A549 (cell line): ENCODE data around the gene LOXL1. TPM values are rescaled to one million over a fixed set of nuclear protein-coding genes. Genes with fewer than 3 reads are reported as not detected.

Source experiments
- ATAC-seq, 2 experiments: fragments of 200-7000 bp in 1 of 2; fragments of >200 bp in 1 of 2; cut with Nextera tagmentation in 1 of 2; cut with Tn5 transposase in 1 of 2; 3 replicates each; pipeline versions ENCODE4 v1.8.0 to v1.9.1; 2018 to 2020; ENCODE audit warnings: mild to moderate bottlenecking in 1 of 2, moderate library complexity in 1 of 2
- CTCF ChIA-PET: fragments of 300-600 bp; sonication (Branson Sonifier 250); formaldehyde crosslinking; extraction: SDS; loops from one replicate; lab custom pipeline; 2021; ENCODE audit warnings: antibody characterized with exemption, inconsistent platforms; lab: Yijun Ruan, JAX
- POLR2A ChIA-PET: fragments of 350-600 bp; formaldehyde crosslinking; extraction: SDS; loops from one replicate; lab custom pipeline; 2021; ENCODE audit warnings: antibody characterized with exemption, inconsistent platforms; lab: Yijun Ruan, JAX
- DNase-seq, 2 experiments: peaks; one replicate each; pipeline versions ENCODE4 v3.0.0 to v3.0.0-alpha.2; 2011 to 2016; ENCODE audit warnings: low read depth in 1 of 2, low spot score in 1 of 2
- FAIRE-seq: peaks from 2 replicates; lab custom pipeline; 2011; peaks lifted over from hg19 to GRCh38; lab: Jason Lieb, UNC
- H3K27ac ChIP-seq, 2 experiments: fragments of >200 bp; sonication (Bioruptor Twin); formaldehyde crosslinking; 3 replicates each; pipeline ENCODE4 v1.5.1; 2016 to 2017
- H3K4me1 ChIP-seq: fragments of >200 bp; sonication (Bioruptor Twin); formaldehyde crosslinking; 3 replicates; pipeline ENCODE4 v1.6.1; 2016
- H3K4me2 ChIP-seq: fragments of >200 bp; sonication (Bioruptor Twin); formaldehyde crosslinking; 3 replicates; pipeline ENCODE4 v1.6.1; 2016
- H3K4me3 ChIP-seq: fragments of >200 bp; sonication (Bioruptor Twin); formaldehyde crosslinking; 3 replicates; pipeline ENCODE4 v1.5.1; 2016
- H3K9me3 ChIP-seq: fragments of >200 bp; sonication (Bioruptor Twin); formaldehyde crosslinking; 3 replicates; pipeline ENCODE4 v1.6.1; 2016
- ATOH8 ChIP-seq: fragments of 250-450 bp; sonication (Bioruptor Pico); IDR thresholded peaks from 2 replicates; pipeline ENCODE4 v1.5.0; 2020; ENCODE audit warnings: low read depth, mild to moderate bottlenecking, moderate library complexity
- BCL3 ChIP-seq: fragments of >200 bp; sonication (Bioruptor Twin); formaldehyde crosslinking; IDR thresholded peaks from 3 replicates; pipeline ENCODE4 v1.6.1; 2016
- BHLHE40 ChIP-seq: IDR thresholded peaks from 2 replicates; pipeline ENCODE4 v1.6.1; 2012; ENCODE audit warnings: low read depth, low read length, inconsistent platforms
- CBX8 ChIP-seq: fragments of 200-600 bp; sonication (generic); IDR thresholded peaks from 2 replicates; pipeline ENCODE4 v1.6.1; 2016
- CHD4 ChIP-seq: fragments of 200-600 bp; sonication (generic); IDR thresholded peaks from 2 replicates; pipeline ENCODE4 v1.6.1; 2016; ENCODE audit warnings: antibody characterized with exemption, mild to moderate bottlenecking, borderline replicate concordance
- EHF ChIP-seq: fragments of 250-450 bp; sonication (Bioruptor Pico); IDR thresholded peaks from 2 replicates; pipeline ENCODE4 v1.5.0; 2020; ENCODE audit warnings: mild to moderate bottlenecking
- EHMT2 ChIP-seq: fragments of 200-600 bp; sonication (generic); IDR thresholded peaks from 2 replicates; pipeline ENCODE4 v1.6.1; 2016; ENCODE audit warnings: antibody characterized with exemption, low read depth, mild to moderate bottlenecking, moderate library complexity
- EP300 ChIP-seq, 2 experiments: fragments of >200 bp; sonication (Bioruptor Twin); formaldehyde crosslinking; IDR thresholded peaks; 2 replicates in 1 of 2; 3 replicates in 1 of 2; pipeline ENCODE4 v1.6.1; 2016 to 2017
- ESRRA ChIP-seq: fragments of 150-350 bp; IDR thresholded peaks from 2 replicates; pipeline ENCODE4 v1.6.1; 2014; ENCODE audit warnings: mild to moderate bottlenecking, low read length, borderline replicate concordance
- FOXS1 ChIP-seq: fragments of 250-450 bp; sonication (Bioruptor Pico); IDR thresholded peaks from 2 replicates; pipeline ENCODE4 v1.5.0; 2020; ENCODE audit warnings: mild to moderate bottlenecking, moderate library complexity
- HDAC2 ChIP-seq: fragments of 200-600 bp; sonication (generic); IDR thresholded peaks from 2 replicates; pipeline ENCODE4 v1.6.1; 2016
- HEYL ChIP-seq: fragments of 250-450 bp; sonication (Bioruptor Pico); IDR thresholded peaks from 2 replicates; pipeline ENCODE4 v1.8.0; 2021; ENCODE audit warnings: mild to moderate bottlenecking, moderate library complexity
- HOXA7 ChIP-seq: fragments of 250-450 bp; sonication (Bioruptor Pico); IDR thresholded peaks from 2 replicates; pipeline ENCODE4 v1.5.0; 2020; ENCODE audit warnings: mild to moderate bottlenecking, moderate library complexity
- KDM1A ChIP-seq: fragments of 200-600 bp; sonication (generic); IDR thresholded peaks from 2 replicates; pipeline ENCODE4 v1.6.1; 2016; ENCODE audit warnings: low read depth, mild to moderate bottlenecking
- KDM5A ChIP-seq: fragments of 200-600 bp; sonication (generic); IDR thresholded peaks from 2 replicates; pipeline ENCODE4 v1.6.1; 2016; ENCODE audit warnings: antibody characterized with exemption, mild to moderate bottlenecking
- MAFK ChIP-seq: fragments of 450-650 bp; IDR thresholded peaks from 2 replicates; pipeline ENCODE4 v1.6.1; 2014; ENCODE audit not compliant: partially characterized antibody
- MYC ChIP-seq: IDR thresholded peaks from 2 replicates; pipeline ENCODE4 v1.6.1; 2012; ENCODE audit warnings: mild to moderate bottlenecking, inconsistent platforms, low read length, improper control_type of control experiment, borderline replicate concordance
- NFE2L2 ChIP-seq: fragments of 150-350 bp; conservative IDR thresholded peaks from 2 replicates; pipeline ENCODE4 v1.6.1; 2014; ENCODE audit warnings: low read length
- NPAS2 ChIP-seq: fragments of 250-450 bp; sonication (Bioruptor Pico); IDR thresholded peaks from 2 replicates; pipeline ENCODE4 v1.8.0; 2022; ENCODE audit warnings: mild to moderate bottlenecking, moderate library complexity, borderline replicate concordance
- POLR2A ChIP-seq: IDR thresholded peaks from 2 replicates; pipeline ENCODE4 v1.6.1; 2012; ENCODE audit warnings: mild to moderate bottlenecking, low read length
- RAD21 ChIP-seq, 2 experiments: fragments of >200 bp in 1 of 2; sonication (Bioruptor Twin) in 1 of 2; formaldehyde crosslinking in 1 of 2; IDR thresholded peaks in 1 of 2; conservative IDR thresholded peaks in 1 of 2; 2 replicates in 1 of 2; 3 replicates in 1 of 2; pipeline ENCODE4 v1.6.1; 2012 to 2018; ENCODE audit warnings: inconsistent platforms in 1 of 2
- RCOR1 ChIP-seq: fragments of 150-350 bp; IDR thresholded peaks from 2 replicates; pipeline ENCODE4 v1.6.1; 2014; ENCODE audit warnings: antibody characterized with exemption, low read length, low read depth
- SMC3 ChIP-seq: fragments of >200 bp; sonication (Bioruptor Twin); formaldehyde crosslinking; IDR thresholded peaks from 3 replicates; pipeline ENCODE4 v1.6.1; 2018; ENCODE audit warnings: inconsistent platforms
- SREBF2 ChIP-seq: fragments of 450-650 bp; IDR thresholded peaks from 2 replicates; pipeline ENCODE4 v1.6.1; 2014; ENCODE audit warnings: mild to moderate bottlenecking, moderate library complexity
- TFCP2L1 ChIP-seq: fragments of 250-450 bp; sonication (Bioruptor Pico); IDR thresholded peaks from 2 replicates; pipeline ENCODE4 v1.5.0; 2021; ENCODE audit warnings: mild to moderate bottlenecking
- ZC3H11A ChIP-seq: fragments of 450-650 bp; IDR thresholded peaks from 2 replicates; pipeline ENCODE4 v1.6.1; 2014; ENCODE audit warnings: antibody characterized with exemption, mild to moderate bottlenecking
- ZFP36 ChIP-seq: fragments of 450-650 bp; IDR thresholded peaks from 2 replicates; pipeline ENCODE4 v1.6.1; 2014; ENCODE audit warnings: borderline replicate concordance; ENCODE audit not compliant: partially characterized antibody
- ZSCAN20 ChIP-seq: fragments of 250-450 bp; sonication (Bioruptor Pico); IDR thresholded peaks from 2 replicates; pipeline ENCODE4 v1.8.0; 2022; ENCODE audit warnings: mild to moderate bottlenecking, moderate library complexity
- WGBS: methylation state at CpG from one replicate; pipeline ENCODE4 v1.1.6; 2017; ENCODE audit errors: missing lambda C conversion rate; 5-methylcytosine and 5-hydroxymethylcytosine counted together
- polyA plus RNA-seq, 4 experiments: library from polyadenylated mRNA; depleted of rRNA in 3 of 4; stranded (reverse); fragments of >200 nt; fragmentation: RNase III in 1 of 4; extraction: RNeasy Plus Mini Kit Qiagen cat#74134 plus additional on column Dnase treatment in 1 of 4; gene quantifications; 2 replicates in 3 of 4; 3 replicates in 1 of 4; pipeline ENCODE4 v1.2.3, GENCODE V29; 2011 to 2017
- TF ChIP-seq, protein P1 (sequence below): IDR thresholded peaks from 2 replicates; pipeline ENCODE4 v1.6.1; 2012
- TF ChIP-seq, protein P2 (sequence below): fragments of >200 bp; sonication (Bioruptor Twin); formaldehyde crosslinking; IDR thresholded peaks from 3 replicates; pipeline ENCODE4 v1.5.1; 2016

The LOXL1 gene
- polyA plus RNA-seq, 2 of the 4 experiments (the other 2 are of a cell fraction) = 0.62 to 0.65 TPM

GRCh38 chr15:73957276-73957675 is 31.0 kb downstream of the LOXL1 start:
- TF ChIP-seq, protein P1, sequence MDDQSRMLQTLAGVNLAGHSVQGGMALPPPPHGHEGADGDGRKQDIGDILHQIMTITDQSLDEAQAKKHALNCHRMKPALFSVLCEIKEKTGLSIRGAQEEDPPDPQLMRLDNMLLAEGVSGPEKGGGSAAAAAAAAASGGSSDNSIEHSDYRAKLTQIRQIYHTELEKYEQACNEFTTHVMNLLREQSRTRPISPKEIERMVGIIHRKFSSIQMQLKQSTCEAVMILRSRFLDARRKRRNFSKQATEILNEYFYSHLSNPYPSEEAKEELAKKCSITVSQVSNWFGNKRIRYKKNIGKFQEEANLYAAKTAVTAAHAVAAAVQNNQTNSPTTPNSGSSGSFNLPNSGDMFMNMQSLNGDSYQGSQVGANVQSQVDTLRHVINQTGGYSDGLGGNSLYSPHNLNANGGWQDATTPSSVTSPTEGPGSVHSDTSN = no peak
- no peak for TF ChIP-seq EP300 (IDR thresholded peaks at IDR 0.05)
- no peak for TF ChIP-seq ESRRA
- TF ChIP-seq HOXA7 (CRISPR knock-in tag) = no peak
- TF ChIP-seq KDM5A = no peak
- TF ChIP-seq SREBF2 = no peak
- no peak for TF ChIP-seq RAD21 (conservative IDR thresholded peaks at IDR 0.05 in 1 of 2, IDR thresholded peaks at IDR 0.05 in 1 of 2)
- no peak for TF ChIP-seq RCOR1
- no peak for TF ChIP-seq EHF (CRISPR knock-in tag)
- TF ChIP-seq ATOH8 (CRISPR knock-in tag) = no peak
- no peak for TF ChIP-seq ZC3H11A
- TF ChIP-seq MYC = no peak
- no peak for TF ChIP-seq CHD4
- TF ChIP-seq HEYL (CRISPR knock-in tag) = no peak
- no peak for ATAC-seq
- WGBS = 71% methylated on average over 4 of the region's 8 CpGs
- H3K4me2 ChIP-seq = no peak overlapping the region; the same call in 2 of the 3 replicates
- no peak for FAIRE-seq
- no peak overlapping the region for H3K4me3 ChIP-seq
- CTCF ChIA-PET = interaction anchor here (1.3 to 3.6 kb wide), 4 partner anchors 8 to 92 kb away, joined by 4 to 18 read pairs (median 5); no protein-coding TSS in a partner anchor
- no peaks in the 10 kb centered on the region for H3K9me3 ChIP-seq
- no peak for DNase-seq
- H3K4me1 ChIP-seq = peaks cover 12% of the 10 kb centered on the region
- H3K27ac ChIP-seq = peak overlapping the region in 1 of 2 experiments; percentile 53; a peak in 1 of 6 replicates
- POLR2A ChIA-PET = interaction anchor here (0.8 kb wide), 1 partner anchor 29 kb away, joined by 3 read pairs; no protein-coding TSS in a partner anchor

DNA sequence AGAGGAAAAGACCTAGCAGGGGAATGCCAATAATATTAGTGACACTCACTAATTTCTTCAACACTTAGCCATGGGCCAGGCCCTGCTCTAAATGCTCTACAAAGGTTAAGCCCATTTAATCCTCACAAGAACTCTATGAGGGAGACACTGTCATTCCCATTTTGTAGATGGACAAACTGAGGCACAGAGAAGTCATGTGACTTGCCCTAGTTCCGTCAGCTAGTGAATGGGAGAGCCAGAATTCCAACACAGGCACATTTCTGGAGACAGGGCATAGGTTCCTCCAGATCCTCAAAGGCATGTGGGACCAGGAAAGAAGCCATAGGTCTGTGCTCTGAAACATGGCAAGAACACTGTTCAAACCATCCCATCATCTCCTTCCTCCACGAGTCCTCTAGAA is 31.5 kb downstream of the LOXL1 start:
- no peak for FAIRE-seq
- WGBS = 70% methylated on average over 2 of the region's 2 CpGs
- no peak for DNase-seq
- no peak overlapping the region for H3K4me3 ChIP-seq
- H3K4me2 ChIP-seq = no peak overlapping the region
- TF ChIP-seq EHF (CRISPR knock-in tag) (no peak), BCL3 (no peak), ZFP36 (no peak), SMC3 (no peak), TFCP2L1 (CRISPR knock-in tag) (no peak), EHMT2 (no peak), NPAS2 (CRISPR knock-in tag) (no peak)
- peaks cover 12% of the 10 kb centered on the region for H3K4me1 ChIP-seq
- no peaks in the 10 kb centered on the region for H3K9me3 ChIP-seq
- ChIA-PET CTCF (interaction anchor here (3.6 kb wide), 1 partner anchor 16 kb away, joined by 18 read pairs; no protein-coding TSS in a partner anchor), POLR2A (interaction anchor here (0.8 kb wide), 1 partner anchor 30 kb away, joined by 3 read pairs; no protein-coding TSS in a partner anchor)
- H3K27ac ChIP-seq = no peak overlapping the region
- ATAC-seq = no peak

DNA sequence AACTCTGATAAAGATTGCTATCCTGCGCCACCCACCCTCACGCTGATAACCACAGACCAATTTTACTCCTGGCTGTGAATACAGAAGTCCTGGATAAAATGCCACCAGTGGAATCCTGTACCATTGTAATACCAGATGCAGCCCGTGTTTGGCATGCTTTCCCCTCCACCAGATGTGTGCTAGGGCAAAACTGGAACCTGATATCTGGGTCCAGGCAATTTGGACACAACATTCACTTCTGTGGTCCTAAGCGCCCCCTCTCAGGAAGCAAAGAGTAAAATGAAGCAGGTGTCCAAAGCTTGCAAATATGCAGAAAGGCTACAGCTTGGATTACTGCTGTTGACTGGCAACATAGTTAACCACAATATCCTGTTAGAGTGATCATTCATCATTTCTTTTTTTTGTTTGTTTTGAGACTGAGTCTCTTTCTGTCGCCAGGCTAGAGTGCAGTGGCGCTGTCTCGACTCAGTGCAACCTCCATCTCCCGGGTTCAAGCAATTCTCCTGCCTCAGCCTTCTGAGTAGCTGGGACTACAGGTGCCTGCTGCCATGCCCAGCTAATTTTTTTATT is 32.8 kb downstream of the LOXL1 start:
- 63% methylated on average over 8 of the region's 8 CpGs for WGBS
- H3K27ac ChIP-seq = no peak overlapping the region
- DNase-seq (no peak), ATAC-seq (no peak), FAIRE-seq (no peak)
- TF ChIP-seq NFE2L2 (no peak), ZSCAN20 (no peak), POLR2A (no peak), CBX8 (no peak), FOXS1 (CRISPR knock-in tag) (no peak), KDM1A (no peak), BHLHE40 (no peak), MAFK (no peak), CHD4 (no peak), HDAC2 (no peak)
- TF ChIP-seq, protein P2, sequence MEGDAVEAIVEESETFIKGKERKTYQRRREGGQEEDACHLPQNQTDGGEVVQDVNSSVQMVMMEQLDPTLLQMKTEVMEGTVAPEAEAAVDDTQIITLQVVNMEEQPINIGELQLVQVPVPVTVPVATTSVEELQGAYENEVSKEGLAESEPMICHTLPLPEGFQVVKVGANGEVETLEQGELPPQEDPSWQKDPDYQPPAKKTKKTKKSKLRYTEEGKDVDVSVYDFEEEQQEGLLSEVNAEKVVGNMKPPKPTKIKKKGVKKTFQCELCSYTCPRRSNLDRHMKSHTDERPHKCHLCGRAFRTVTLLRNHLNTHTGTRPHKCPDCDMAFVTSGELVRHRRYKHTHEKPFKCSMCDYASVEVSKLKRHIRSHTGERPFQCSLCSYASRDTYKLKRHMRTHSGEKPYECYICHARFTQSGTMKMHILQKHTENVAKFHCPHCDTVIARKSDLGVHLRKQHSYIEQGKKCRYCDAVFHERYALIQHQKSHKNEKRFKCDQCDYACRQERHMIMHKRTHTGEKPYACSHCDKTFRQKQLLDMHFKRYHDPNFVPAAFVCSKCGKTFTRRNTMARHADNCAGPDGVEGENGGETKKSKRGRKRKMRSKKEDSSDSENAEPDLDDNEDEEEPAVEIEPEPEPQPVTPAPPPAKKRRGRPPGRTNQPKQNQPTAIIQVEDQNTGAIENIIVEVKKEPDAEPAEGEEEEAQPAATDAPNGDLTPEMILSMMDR = no peak
- ChIA-PET POLR2A (no interaction called here), CTCF (interaction anchor here (0.6 to 3.6 kb wide), 4 partner anchors 8 to 24 kb away, joined by 4 to 18 read pairs (median 4); no protein-coding TSS in a partner anchor)
- no peak overlapping the region for H3K4me2 ChIP-seq
- peaks cover 12% of the 10 kb centered on the region for H3K4me1 ChIP-seq
- H3K4me3 ChIP-seq = no peak overlapping the region
- no peaks in the 10 kb centered on the region for H3K9me3 ChIP-seq
